ENCODE data around the gene RAB29.

GRCh38 chr1:205756552-205756951 lies 18.7 kb downstream of the RAB29 start:
- TF ChIP-seq POLR2A (IDR thresholded peaks at IDR 0.05) (no peak), CTCF (IDR thresholded peaks at IDR 0.05) (no peak)

All from Peyer's patch (tissue), 4 donors.